GM21423 (cell line): ENCODE data around the gene SDF2L1.

Source experiments
- ATAC-seq: cut with Tn5 transposase; IDR thresholded peaks from one replicate; pipeline ENCODE4 v1.9.1; 2021; ENCODE audit warnings: mild to moderate bottlenecking, moderate library complexity; ENCODE audit not compliant: unreplicated experiment

Gene SDF2L1

DNA sequence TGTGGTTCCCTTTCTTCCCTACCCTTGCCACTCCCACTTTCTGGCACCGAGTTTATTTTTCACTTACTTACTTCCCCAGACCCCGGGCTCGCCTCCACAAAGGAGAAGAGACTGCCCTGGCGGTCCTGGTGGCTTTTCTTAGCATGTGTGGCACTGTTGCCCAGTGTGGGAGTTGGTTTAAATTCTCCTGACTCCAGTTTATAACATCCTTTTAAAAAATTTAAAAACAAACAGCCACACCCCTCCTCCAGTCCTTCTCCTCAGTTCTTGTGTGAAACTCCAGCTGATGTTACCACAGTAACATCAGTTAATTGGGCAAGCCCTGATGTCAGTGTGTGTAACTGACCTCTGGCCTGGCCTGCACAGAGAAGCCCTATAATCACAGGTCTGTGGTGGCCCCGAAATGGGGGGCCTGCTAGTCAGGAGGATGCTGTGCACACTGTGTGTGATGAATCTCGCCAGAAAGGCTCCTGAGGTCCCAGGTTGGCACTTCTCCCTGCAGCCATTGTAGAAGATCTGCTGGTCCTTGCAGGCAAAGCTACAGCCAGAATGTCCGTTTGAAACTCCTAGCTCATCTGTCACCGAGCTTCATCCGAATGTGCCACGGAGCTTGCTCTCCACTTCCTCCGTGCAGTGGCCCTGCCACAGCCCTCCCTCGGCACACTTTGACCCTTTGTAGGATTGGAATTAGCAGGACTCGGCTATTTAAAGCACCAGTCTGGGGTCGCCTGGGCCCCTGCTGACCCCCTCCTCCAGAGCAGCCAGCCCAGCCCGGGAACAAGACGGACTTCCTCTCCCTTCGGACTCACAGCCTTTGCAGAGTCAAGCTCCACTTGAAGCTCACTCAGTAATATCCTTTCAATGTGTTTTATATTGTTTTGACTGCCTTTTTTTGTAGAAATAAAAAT, 19.8 kb upstream of the SDF2L1 start:
- ATAC-seq, result no peak

DNA sequence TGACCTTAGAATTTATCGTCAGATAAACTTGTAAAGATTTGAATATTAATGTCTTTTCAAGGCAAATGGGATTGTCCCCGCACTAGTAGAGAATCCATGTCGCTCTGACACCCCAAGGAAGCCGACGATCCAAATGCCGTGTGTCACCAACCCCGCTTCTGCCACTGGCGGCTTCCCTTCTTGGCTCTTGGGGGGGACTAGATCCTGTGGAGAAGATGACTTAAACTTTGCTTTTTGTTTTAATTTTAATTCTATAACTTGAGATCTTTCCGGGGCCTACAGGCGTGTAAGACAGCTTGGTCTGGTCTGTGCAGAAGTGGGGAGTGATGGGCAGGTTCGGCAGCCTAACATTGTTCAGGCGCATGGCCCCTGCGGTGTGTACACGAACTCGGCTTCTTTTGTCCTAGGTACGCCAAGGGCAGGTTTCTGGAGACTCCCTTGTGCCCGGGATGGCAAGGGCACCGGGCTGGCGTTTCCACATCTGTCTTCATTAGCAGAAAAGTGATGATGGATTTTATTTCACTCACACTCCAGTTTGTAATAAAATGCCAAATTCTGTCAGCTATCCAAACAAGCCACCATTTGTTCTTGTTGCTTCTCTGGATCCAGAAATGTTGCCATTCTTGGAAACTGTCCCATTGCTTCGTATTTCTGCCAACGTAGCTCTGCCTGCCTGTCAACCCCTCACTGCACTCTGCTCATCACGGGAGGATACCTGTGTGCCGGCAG, 19.0 kb upstream of the SDF2L1 start:
- no peak for ATAC-seq

DNA sequence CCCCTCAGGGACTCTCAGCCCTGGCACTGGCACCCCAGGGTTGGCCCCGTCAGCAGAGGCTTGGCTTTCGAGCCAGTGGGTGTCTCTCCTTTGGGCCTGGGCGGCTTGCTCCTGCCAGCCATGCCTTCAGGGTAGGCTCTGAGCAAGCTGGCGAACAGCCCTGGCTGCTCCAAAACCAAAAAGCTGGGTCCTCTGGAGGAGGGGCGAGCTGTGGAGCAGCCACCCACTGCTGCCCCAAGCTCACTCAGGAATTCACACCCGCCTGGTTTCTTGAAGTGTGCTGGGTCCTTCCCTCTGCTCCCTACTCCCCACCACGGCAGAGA, 18.5 kb upstream of the SDF2L1 start:
- no peak for ATAC-seq

DNA sequence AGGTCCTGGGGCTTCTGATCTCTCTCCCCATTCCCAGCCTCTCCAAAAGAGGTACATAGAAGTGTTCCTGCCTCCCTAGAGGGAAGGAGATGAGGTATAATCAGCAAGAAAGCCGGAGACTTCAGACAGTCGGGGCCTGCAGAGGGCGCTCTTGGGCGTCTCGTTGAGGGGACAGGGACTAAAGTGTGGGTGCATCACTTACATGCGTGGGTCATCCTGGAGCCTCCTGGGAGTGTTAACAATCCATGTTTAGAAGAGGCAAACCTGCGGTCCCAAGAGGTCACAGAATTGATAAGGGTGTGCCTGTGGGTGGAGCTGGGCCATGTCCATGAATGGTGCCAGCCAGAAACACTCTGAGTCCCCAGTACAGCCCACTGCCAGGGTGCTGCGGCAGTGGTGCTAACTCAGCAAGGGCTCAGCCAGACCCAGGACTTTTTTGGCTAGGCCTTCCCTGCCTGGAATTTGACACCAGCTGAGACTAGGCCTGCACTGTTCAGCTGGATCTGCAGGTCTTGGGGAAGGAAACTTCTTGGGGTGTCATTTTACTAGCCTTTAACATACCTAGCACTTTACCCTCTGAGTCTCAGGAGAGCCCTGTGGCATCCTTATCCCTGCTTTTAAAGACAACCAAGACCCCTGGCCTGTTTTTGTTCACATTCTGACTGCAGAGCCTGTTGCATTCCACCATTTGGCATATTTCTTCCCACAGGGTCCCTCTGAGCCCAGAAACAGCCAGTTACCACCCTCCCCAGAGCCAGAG, 17.8 kb upstream of the SDF2L1 start:
- no peak for ATAC-seq

DNA sequence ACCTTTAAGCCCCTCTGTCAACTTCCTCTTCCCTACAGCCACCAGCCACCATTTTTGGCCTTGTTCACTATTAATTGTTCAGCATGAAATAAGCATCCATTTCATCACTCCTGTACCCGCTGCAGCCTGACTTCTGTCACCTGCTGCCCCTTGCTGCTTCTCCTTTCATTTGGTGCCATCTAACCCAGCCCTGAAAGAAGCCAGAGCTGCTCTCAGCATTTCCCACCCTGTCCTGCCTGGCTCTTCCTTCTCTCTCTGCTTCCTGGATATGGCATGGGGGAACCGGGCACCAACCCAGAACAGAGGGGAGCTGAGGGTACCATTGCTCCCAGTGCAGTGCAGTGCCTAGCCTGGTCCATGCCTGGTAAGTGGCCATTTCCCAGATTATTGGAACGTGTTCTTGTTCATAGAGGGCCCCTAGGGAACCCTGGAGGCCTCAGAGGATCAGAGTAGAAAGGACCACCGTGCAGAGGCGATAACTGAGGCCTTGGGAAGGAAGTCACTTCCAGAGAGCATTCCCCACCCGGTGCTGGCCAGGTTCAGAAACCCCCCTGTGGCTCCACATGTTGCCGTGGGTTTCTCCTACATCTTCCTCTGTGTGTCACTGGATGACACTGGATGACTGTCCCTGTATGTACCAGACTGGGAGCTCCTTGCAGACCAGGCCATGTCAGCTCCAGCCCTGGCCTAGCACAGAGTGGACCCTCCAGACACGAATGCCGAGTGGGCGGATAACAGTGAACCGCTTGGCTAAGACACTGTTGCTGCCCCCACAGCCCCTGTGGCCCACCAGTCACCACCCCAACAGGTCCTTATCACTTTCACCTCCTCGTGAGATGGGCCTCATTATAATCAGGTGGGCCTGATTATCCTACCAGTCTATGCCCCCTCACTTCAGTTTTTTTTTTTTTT, 17.0 kb upstream of the SDF2L1 start:
- no peak for ATAC-seq

DNA sequence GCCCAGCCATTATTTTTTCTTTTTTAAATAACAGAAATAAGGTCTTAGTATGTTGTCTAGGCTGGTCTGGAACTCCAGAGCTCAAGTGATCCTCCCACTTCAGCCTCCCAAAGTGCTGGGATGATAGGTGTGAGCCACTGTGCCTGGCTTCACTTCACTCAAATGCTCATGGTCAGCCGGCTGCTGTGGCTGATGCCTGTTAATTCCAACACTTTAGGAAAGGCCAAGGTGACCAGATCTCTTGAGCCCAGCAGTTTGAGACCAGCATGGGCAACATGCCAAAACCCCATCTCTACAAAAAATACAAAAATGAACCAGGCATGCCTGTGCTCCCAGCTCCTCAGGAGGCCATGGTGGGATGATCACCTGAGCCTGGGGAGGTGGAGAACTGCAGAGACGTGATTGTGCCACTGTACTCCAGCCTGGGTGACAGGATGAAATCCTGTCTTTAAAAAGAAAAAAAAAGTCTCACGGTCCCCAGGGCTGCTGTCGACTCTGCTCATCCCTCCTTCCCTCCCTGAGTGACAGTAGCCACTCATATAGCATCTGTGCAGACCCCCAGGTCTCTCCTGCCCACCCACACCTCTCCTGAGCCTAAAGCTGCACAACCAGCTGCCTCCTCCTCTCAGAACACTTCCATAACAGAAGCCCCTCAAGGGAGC, 15.9 kb upstream of the SDF2L1 start:
- no peak for ATAC-seq

DNA sequence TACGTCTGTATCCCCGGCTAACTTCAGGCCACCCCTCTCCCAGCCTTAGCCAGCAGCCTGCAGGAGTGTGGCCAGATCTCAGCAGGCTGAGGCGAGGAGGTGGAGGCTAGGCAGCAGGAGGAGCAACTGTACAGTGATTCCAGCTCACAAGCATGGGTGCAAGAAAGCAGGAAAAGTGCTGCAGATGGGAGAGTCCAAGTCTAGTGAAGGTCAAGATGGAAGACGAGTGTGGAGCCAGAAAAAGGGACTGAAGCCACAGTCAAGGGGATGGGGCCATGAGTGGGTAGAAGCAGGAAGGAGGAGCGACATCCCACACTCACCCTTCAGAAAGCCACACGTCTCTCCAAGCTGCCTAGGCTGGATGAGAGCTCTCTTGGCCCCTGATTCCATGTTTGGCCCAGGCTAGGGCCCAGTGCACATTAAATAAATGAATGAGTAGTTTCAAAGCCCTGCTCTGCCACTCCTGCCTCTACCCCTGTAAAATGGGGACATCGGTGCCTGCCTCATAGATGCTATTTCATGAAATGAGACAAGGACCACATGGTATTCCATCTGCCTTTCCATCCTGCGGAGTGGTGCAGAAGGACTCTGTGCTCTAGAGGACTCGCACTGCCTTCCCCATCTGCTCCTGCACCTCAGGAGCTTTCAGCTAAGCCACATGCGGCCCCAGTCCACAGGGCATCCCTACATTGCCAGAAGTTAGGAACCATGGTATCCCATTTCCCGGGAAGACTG, 15.2 kb upstream of the SDF2L1 start:
- ATAC-seq, result no peak

DNA sequence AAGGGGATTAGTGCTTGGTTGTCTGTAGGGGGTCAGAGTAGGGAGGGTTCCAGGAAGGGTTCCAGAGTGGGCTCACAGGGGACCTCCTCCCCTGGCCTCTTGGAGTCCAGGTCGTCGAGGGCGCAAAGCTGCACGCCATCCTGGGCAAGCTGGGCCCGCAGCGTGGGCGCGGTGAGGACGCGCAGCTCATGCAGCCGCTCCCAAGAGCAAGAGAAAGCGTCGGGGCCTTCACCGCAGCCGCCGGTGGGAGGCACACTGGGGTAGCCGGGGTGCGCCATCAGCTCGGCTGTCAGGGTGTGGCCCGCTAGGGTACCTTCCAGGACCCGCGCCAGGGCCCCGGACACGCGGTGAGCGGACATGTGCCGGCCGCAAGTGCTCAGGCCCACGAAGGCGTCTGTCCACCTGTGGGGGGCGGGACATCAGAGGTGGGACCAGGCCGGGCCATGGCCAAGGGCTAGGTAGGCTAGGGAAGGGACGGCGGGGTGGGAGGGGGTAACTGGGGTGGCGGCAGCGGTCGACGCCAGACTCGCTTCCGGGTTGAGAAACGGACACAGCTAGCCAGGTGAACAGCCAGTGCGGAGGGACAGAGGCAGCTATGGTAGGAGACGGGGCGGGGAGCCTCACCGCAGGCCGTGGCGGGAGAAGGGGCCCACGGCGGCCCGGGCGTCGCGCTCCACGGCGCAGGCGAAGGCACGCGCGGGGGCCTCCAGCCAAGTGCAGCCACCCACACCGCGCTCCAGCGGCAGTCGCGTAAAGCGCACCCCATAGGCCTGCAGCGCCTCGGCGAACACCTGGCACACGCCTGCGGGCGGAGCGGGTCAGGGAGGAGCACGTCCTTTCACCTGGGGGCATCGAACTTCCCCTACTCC, 13.5 kb upstream of the SDF2L1 start:
- ATAC-seq, result no peak

DNA sequence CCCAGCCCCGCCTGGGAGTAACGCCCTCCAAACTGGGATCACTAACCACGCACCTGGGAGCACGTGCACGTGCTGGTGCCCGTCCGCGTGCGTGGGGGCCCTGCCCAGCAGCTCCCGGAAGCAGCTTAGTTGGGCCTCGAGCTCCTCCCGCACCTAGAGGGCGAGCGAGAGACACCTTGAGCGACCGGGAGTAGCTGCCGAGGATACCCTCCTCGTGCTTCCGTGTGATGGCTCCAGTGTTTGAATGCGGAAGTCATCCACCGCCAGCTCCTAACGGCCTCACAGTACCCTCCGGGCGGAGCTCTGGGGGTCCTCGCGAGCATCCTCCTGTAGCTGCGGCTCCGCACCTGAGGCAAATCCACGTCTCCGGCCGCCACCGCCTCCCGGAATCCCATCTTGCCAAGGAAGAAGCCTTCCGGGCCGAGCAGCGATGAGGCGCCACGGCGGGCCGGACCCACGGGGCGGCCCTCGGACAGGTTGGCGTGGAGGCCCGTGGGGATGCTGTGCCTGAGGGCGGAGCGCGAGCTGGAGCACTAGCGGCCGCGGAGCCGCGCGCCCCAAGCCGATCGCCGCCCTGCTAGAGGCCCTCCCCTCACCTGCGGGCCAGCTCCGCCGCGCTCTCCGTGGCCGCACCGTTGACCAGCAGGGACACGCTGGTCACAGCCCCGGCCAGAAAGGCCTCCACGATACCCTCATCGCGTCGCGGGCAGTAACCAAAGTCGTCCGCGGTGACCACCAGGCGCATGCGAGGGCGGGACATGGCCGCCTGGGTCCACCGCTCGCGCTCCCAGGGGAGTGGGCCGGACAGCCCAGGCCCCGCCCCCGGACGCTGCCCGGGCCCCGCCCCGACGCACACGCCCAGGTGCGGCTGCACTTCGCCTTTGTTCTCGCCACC, 12.6 kb upstream of the SDF2L1 start, which contains the start of gene YDJC:
TSS of gene YDJC (minus strand) at position 768 of the 895 bp plus-strand sequence. CDS start at position 760, 8 bp downstream.
- peak; percentile 75 for ATAC-seq

DNA sequence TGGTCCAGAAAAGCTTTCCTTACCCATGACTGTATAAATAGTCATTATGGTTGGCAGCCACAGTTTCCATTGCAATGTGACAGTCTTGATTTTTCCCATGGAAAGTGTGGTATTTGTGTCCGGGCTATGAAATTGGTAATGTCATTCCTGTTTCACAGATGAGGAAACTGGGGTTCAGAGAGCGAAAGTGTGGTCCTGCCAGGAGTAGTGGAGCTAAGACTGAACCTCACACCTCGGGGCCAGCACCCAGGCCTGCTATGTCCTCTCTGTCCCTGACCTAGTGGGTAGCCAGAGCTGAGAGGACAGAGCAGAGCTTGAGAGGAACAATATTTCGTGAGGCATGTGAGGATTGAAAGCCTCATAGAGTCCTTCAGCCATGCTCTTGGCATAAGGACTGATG, 11.1 kb upstream of the SDF2L1 start:
- no peak for ATAC-seq

DNA sequence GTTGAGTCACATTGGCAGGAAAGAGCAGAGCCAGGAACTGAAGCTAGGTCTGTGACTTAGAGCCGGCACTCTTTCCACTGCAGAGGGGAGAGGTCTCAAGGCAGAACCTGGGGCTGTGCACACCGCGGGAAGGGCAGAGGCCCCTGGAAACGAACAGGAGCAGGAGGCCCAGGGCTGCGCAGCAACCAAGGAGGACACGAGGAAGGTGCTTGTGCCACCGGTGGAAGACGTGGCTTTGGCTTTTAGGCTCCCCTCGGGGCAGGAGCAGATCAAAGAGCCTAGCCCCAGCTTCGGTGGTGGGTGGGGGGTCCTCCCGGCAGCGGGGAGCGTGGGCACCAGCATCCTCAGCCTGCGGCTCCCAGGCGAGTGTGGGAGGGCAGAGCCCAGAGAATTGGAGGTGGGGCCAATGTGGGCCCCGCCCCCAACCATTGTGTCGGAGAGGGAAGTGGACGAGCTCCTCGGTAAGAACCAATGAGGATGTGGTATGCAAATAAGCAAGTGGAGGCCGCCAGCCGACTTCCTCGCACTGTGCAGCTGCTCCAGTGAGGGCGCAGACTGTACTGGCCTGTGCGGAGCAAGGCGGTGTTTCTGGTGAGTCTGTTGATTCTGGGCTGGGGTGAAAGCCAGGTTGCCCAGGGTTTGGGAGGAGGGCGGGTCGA, 9.7 kb upstream of the SDF2L1 start, which contains the start of gene CCDC116:
TSS of gene CCDC116 (plus strand) at position 524 of the 659 bp plus-strand sequence. CDS start 422 bp downstream, outside the sequence.
- no peak for ATAC-seq

DNA sequence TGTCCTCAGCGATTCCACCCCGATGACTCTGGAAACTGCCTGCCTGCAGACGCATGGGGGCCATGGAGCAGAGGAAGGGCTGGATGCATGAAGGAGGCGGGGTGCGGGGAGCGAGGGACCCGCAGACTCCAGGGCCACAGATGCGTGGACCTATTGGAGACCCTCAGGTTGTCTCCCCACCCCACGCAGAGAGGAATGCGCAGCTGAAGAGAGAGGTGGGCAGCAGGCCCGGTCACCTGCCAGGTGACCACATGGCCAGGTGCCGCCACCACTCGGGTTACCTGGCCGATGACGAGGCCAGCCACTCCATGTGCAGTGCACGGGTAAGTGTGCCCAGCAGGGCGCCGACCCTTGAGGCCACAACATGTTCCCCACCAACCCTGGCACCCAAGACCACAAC, 9.2 kb upstream of the SDF2L1 start:
- ATAC-seq, result no peak

DNA sequence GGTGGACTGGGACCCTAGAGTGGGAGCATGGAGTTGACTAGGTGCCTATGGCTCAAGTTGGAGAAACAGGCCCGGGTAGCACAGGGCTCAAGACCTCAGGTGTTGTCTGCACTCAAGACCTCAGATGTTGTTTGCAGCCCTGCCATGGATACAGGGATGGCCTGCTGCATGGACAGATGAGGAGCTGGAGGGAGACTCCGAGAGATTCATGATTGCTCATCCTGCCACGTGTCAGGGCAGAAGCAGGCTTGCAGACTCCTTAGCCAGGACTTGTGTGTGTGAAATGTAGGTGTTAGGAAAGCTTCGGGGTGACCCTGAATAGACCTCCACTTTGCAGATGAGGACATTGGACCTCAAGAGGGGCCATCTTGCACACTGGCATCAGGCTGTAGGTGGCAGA, 8.6 kb upstream of the SDF2L1 start:
- ATAC-seq, result no peak

DNA sequence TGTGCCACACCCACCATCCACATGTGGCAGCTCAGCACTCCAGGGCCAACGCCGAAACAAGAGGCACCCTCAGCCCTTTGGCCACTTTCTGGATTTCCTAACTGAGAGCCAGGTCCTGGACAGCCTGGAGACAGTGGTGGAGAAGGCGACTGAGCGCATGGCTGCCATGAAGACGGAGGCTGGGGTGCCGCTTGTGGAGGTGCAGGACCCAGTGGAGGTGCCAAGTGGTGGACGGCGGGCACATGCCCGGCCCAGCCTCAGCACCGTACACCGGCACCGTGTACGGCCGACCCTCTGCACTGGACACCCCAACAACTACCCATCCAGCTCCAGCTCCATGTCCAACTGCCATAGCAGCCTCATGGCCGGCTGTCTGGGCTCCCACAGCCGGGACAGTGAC, 8.0 kb upstream of the SDF2L1 start:
- no peak for ATAC-seq

DNA sequence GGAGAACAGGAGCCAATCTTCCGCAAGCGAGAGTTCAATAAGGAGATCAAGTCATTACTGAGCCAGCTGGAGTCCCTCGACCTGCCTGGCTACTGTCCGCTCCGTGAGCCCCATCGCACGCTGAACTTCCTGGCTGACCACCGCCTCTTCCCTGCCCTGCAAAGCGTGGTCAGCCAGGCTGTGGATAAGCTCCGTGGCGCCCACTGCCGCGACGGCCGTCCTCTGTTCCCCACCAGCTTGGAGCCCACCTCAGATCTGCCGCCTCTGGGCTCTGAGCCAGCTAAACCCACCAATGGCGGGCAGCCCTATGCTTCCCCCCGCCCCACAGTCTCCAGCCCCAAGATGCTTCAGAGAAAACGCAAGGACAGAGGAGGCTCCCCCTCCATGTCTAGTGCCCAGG, 7.3 kb upstream of the SDF2L1 start:
- no peak for ATAC-seq

DNA sequence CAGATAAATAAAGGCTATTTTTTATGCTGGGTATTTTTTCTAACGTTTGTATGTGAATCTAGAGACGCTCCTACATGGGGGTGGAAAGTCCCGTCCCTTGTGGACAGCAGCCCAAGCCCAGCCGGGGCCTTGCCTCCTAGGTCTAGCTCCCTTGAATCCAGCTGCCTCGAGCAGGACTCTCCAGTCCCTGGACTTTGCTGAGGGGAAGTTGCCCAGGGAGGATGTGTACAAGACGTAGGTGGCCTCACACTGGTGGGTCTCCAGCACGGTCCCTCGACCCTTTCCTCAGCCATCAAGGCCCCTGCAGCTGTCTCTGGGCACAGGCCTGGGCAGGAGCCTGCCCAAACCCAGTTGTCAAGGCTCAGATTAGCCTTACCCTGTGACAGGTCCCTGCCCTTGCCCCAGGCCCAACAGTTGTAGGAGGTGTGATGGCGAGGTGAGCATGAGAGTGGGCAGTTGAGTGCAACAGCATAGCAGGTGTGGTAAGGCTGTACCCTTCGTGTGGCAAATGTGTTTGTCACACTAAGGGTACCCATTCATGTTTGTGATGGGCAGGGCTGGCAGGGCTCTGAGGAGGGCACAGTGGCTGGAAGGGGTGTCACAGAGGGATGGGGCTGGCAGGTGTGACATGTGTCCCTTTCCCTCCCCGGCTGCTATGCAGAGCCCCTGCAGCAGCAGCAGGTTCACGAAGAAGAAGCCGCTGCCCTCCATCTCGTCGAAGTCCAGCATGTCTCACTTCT, 6.2 kb upstream of the SDF2L1 start:
- ATAC-seq, result no peak
